ENCODE measurements around the gene NCLN.

DNA sequence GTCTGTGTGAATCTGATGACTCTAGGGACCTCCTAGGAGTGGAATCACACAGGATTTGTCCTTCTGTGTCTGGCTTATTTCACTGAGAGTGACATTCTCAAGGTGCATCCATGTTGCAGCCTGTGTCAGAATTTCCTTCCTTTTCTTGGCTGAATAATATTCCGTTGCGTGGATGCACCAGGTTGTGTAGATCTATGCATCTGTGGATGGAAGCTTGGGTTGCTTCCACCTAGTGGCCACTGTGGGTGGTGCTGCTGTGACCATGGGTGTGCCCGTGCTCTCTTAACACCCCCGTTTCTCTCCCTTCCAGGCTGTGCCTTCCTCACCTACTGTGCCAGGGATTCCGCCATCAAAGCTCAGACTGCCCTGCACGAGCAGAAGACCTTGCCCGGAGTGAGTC lies 64.9 kb downstream of the NCLN start:
- TF ChIP-seq, protein P1, sequence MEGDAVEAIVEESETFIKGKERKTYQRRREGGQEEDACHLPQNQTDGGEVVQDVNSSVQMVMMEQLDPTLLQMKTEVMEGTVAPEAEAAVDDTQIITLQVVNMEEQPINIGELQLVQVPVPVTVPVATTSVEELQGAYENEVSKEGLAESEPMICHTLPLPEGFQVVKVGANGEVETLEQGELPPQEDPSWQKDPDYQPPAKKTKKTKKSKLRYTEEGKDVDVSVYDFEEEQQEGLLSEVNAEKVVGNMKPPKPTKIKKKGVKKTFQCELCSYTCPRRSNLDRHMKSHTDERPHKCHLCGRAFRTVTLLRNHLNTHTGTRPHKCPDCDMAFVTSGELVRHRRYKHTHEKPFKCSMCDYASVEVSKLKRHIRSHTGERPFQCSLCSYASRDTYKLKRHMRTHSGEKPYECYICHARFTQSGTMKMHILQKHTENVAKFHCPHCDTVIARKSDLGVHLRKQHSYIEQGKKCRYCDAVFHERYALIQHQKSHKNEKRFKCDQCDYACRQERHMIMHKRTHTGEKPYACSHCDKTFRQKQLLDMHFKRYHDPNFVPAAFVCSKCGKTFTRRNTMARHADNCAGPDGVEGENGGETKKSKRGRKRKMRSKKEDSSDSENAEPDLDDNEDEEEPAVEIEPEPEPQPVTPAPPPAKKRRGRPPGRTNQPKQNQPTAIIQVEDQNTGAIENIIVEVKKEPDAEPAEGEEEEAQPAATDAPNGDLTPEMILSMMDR (IDR thresholded peaks at IDR 0.05) = peak; percentile 44
- TF ChIP-seq EZH2 (IDR thresholded peaks at IDR 0.05) = no peak

Measured in neural progenitor cell (in vitro differentiated cells).